Measurements from ENCODE around the gene ASCC2. TPM values are rescaled to one million over a fixed set of nuclear protein-coding genes. Genes with fewer than 3 reads are reported as not detected.

Gene ASCC2
- total and polyA plus RNA-seq, 2 donors (not counting 1 experiment from before 2014, with no cell fraction given), result 23.8 to 30.5 TPM

- peak overlapping the region; percentile 30 for H3K4me2 ChIP-seq (ENCODE audit: extremely low read depth, insufficient read depth, low read length)
- peak; percentile 95 to 97 for DNase-seq (ENCODE audit: low read depth in 2 of 2)
- no peaks in the 10 kb centered on the region for H3K79me2 ChIP-seq (ENCODE audit: control insufficient read depth, insufficient read depth, low read length)
- no peak overlapping the region for H2AFZ ChIP-seq (ENCODE audit: low read length)
- TF ChIP-seq CTCF (conservative IDR thresholded peaks at IDR 0.05 in 1 of 2, IDR thresholded peaks at IDR 0.05 in 1 of 2; ENCODE audit: low read depth in 1 of 2, low read length in 2 of 2) (no peak), EZH2 (IDR thresholded peaks at IDR 0.05; ENCODE audit: low read length, missing control alignments) (no peak)
- H3K9ac ChIP-seq (ENCODE audit: insufficient read depth, low read length), result no peak overlapping the region
- peaks cover 15% of the 10 kb centered on the region for H3K36me3 ChIP-seq (ENCODE audit: control insufficient read depth, insufficient read depth, low read length)
- peak overlapping the region; percentile 33 for H3K27ac ChIP-seq (ENCODE audit: insufficient read depth, low read length)
- H3K4me1 ChIP-seq (ENCODE audit: control insufficient read depth, extremely low read depth, insufficient read depth, low read length), result peaks cover 14% of the 10 kb centered on the region
- no peak overlapping the region for H3K4me3 ChIP-seq (replicated peaks in 1 of 4; ENCODE audit: control extremely low read depth in 1 of 4, insufficient read depth in 1 of 4, low read depth in 3 of 4, low read length in 4 of 4)
- no peaks in the 10 kb centered on the region for H3K9me3 ChIP-seq (ENCODE audit: control insufficient read depth, insufficient read depth, low read depth, low read length)
- H3K27me3 ChIP-seq (ENCODE audit: control insufficient read depth, insufficient read depth, low read length), result no peaks in the 10 kb centered on the region
- H4K20me1 ChIP-seq (ENCODE audit: control insufficient read depth, extremely low read depth, insufficient read depth, low read length), result no peaks in the 10 kb centered on the region
These were observed 38.8 kb downstream of the ASCC2 start for GRCh38 chr22:29799217-29799680.

DNA sequence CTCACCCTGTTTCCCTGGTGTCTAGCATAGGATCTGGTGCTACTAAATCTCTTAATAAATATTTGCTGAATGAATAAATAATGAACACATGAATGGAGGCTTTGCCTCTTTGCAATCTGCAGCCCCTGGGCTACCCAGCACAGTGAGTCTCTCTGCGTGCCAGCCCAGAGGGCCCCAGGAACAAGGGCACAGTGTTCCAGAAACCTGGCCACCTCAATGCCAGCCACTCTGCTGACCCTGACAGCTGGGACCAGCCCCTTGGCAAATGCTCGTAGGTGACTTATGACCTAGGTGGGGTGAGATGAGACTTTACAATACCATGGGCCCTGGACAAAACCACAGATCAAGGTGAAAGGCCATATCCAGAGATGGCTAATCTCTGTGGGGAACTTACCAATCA is 39.3 kb downstream of the ASCC2 start:
- TF ChIP-seq EZH2 (IDR thresholded peaks at IDR 0.05; ENCODE audit: low read length, missing control alignments) (no peak), CTCF (conservative IDR thresholded peaks at IDR 0.05 in 1 of 2, IDR thresholded peaks at IDR 0.05 in 1 of 2; ENCODE audit: low read depth in 1 of 2, low read length in 2 of 2) (no peak)
- DNase-seq (ENCODE audit: low read depth in 2 of 2), result no peak
- no peak overlapping the region for H2AFZ ChIP-seq (ENCODE audit: low read length)
- H3K27me3 ChIP-seq (ENCODE audit: control insufficient read depth, insufficient read depth, low read length), result no peaks in the 10 kb centered on the region
- H3K4me1 ChIP-seq (ENCODE audit: control insufficient read depth, extremely low read depth, insufficient read depth, low read length), result peaks cover 14% of the 10 kb centered on the region
- peak overlapping the region; percentile 33 for H3K27ac ChIP-seq (ENCODE audit: insufficient read depth, low read length)
- H3K9me3 ChIP-seq (ENCODE audit: control insufficient read depth, insufficient read depth, low read depth, low read length), result no peaks in the 10 kb centered on the region
- H3K9ac ChIP-seq (ENCODE audit: insufficient read depth, low read length), result no peak overlapping the region
- no peak overlapping the region for H3K4me3 ChIP-seq (replicated peaks in 1 of 4; ENCODE audit: control extremely low read depth in 1 of 4, insufficient read depth in 1 of 4, low read depth in 3 of 4, low read length in 4 of 4)
- peaks cover 13% of the 10 kb centered on the region for H3K36me3 ChIP-seq (ENCODE audit: control insufficient read depth, insufficient read depth, low read length)
- H4K20me1 ChIP-seq (ENCODE audit: control insufficient read depth, extremely low read depth, insufficient read depth, low read length), result no peaks in the 10 kb centered on the region
- no peaks in the 10 kb centered on the region for H3K79me2 ChIP-seq (ENCODE audit: control insufficient read depth, insufficient read depth, low read length)
- H3K4me2 ChIP-seq (ENCODE audit: extremely low read depth, insufficient read depth, low read length), result peak overlapping the region; percentile 30

DNA sequence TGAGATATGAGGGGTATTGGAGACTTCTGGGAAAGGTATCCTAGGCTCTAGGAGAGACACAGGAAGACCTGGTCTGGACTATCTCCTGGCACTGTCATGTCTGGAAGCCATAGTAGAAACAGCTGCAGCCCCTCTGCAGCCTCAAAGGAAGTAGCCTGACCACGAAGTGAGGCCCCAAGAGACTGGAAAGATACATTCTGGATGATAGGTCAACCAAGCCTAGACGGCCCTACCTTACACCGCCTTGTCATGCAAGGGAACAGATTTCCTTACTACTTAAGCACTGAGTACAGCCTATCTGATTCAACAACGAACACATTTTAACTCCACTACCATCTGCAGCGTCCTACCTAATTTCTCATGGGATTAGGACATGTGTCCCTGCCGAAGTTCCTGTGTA is 39.8 kb downstream of the ASCC2 start:
- no peak overlapping the region for H3K4me3 ChIP-seq (replicated peaks in 1 of 4; ENCODE audit: control extremely low read depth in 1 of 4, insufficient read depth in 1 of 4, low read depth in 3 of 4, low read length in 4 of 4)
- no peak overlapping the region for H2AFZ ChIP-seq (ENCODE audit: low read length)
- H4K20me1 ChIP-seq (ENCODE audit: control insufficient read depth, extremely low read depth, insufficient read depth, low read length), result no peaks in the 10 kb centered on the region
- no peak overlapping the region for H3K9ac ChIP-seq (ENCODE audit: insufficient read depth, low read length)
- peak overlapping the region; percentile 33 for H3K27ac ChIP-seq (ENCODE audit: insufficient read depth, low read length)
- TF ChIP-seq EZH2 (IDR thresholded peaks at IDR 0.05; ENCODE audit: low read length, missing control alignments) (no peak), CTCF (conservative IDR thresholded peaks at IDR 0.05 in 1 of 2, IDR thresholded peaks at IDR 0.05 in 1 of 2; ENCODE audit: low read depth in 1 of 2, low read length in 2 of 2) (no peak)
- no peaks in the 10 kb centered on the region for H3K27me3 ChIP-seq (ENCODE audit: control insufficient read depth, insufficient read depth, low read length)
- no peak for DNase-seq (ENCODE audit: low read depth in 2 of 2)
- H3K79me2 ChIP-seq (ENCODE audit: control insufficient read depth, insufficient read depth, low read length), result no peaks in the 10 kb centered on the region
- no peak overlapping the region for H3K4me2 ChIP-seq (ENCODE audit: extremely low read depth, insufficient read depth, low read length)
- peaks cover 14% of the 10 kb centered on the region for H3K4me1 ChIP-seq (ENCODE audit: control insufficient read depth, extremely low read depth, insufficient read depth, low read length)
- H3K9me3 ChIP-seq (ENCODE audit: control insufficient read depth, insufficient read depth, low read depth, low read length), result no peaks in the 10 kb centered on the region
- peaks cover 13% of the 10 kb centered on the region for H3K36me3 ChIP-seq (ENCODE audit: control insufficient read depth, insufficient read depth, low read length)
